ENCODE results near the gene ALPK3. TPM values are rescaled to one million over a fixed set of nuclear protein-coding genes. Genes with fewer than 3 reads are reported as not detected.

Gene ALPK3
- total RNA-seq, 4 donors from 2014 or later = 0.18 to 7.0 (median 0.68) TPM

GRCh38 chr15:84855136-84855535, 38.0 kb downstream of the ALPK3 start:
- TF ChIP-seq POLR2A (IDR thresholded peaks at IDR 0.05) (no peak), CTCF (IDR thresholded peaks at IDR 0.05) (no peak)
- H3K9me3 ChIP-seq = no peaks in the 10 kb centered on the region
- no peaks in the 10 kb centered on the region for H3K36me3 ChIP-seq
- DNase-seq = no peak
- H3K27me3 ChIP-seq = no peaks in the 10 kb centered on the region
- no peaks in the 10 kb centered on the region for H3K4me1 ChIP-seq
- H3K4me3 ChIP-seq = no peak overlapping the region
- no peak overlapping the region for H3K27ac ChIP-seq

DNA sequence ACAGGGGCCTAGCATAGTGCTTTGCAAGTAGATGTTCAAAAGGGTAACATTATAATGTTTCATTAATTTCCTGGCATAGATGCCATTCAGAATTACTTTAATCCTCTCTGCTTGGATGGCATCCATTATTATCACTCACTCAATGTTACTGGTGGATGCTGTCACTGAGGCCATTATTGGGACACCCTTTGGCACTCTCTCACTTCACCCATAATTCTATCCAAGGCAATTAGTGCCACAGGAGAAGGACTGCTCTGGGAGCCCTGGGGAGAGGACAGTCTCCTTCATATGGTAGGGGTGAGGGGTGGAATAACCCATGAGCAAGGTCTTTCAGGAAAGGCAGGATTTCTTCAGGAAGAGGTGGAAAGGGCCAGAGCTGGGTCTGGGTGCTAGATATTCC, 38.6 kb downstream of the ALPK3 start:
- Histone ChIP-seq H3K27me3 (no peaks in the 10 kb centered on the region), H3K36me3 (no peaks in the 10 kb centered on the region), H3K27ac (no peak overlapping the region), H3K4me3 (no peak overlapping the region), H3K9me3 (no peaks in the 10 kb centered on the region), H3K4me1 (no peaks in the 10 kb centered on the region)
- no peak for DNase-seq
- TF ChIP-seq POLR2A (IDR thresholded peaks at IDR 0.05) (no peak), CTCF (IDR thresholded peaks at IDR 0.05) (no peak)

GRCh38 chr15:84856731-84857417, 39.7 kb downstream of the ALPK3 start:
- DNase-seq = no peak
- Histone ChIP-seq H3K4me3 (no peak overlapping the region), H3K4me1 (no peaks in the 10 kb centered on the region), H3K27me3 (no peaks in the 10 kb centered on the region), H3K27ac (no peak overlapping the region), H3K9me3 (no peaks in the 10 kb centered on the region), H3K36me3 (no peaks in the 10 kb centered on the region)
- TF ChIP-seq CTCF (IDR thresholded peaks at IDR 0.05) (no peak), POLR2A (IDR thresholded peaks at IDR 0.05) (no peak)

GRCh38 chr15:84857418-84858004, 40.4 kb downstream of the ALPK3 start:
- TF ChIP-seq CTCF (IDR thresholded peaks at IDR 0.05) = no peak
- no peak for TF ChIP-seq POLR2A (IDR thresholded peaks at IDR 0.05)
- no peaks in the 10 kb centered on the region for H3K4me1 ChIP-seq
- no peaks in the 10 kb centered on the region for H3K27me3 ChIP-seq
- no peak for DNase-seq
- H3K36me3 ChIP-seq = no peaks in the 10 kb centered on the region
- no peaks in the 10 kb centered on the region for H3K9me3 ChIP-seq
- H3K4me3 ChIP-seq = no peak overlapping the region
- no peak overlapping the region for H3K27ac ChIP-seq

DNA sequence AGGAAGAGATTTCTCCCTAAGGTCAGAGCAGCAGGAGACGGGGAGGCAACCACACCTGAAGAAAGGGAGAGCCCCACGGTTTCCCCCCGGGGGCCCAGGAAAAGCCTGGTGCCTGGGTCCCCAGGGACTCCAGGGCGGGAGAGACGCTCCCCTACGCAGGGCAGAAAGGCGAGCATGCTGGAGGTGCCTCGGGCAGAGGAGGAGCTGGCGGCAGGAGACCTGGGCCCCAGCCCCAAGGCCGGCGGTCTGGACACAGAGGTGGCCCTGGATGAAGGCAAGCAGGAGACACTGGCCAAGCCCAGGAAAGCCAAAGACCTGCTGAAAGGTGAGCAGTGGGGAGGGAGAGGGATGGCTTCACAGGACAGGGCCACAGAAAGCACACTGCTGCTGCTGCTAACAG, 41.1 kb downstream of the ALPK3 start:
- no peak overlapping the region for H3K4me3 ChIP-seq
- H3K27ac ChIP-seq = no peak overlapping the region
- H3K4me1 ChIP-seq = no peaks in the 10 kb centered on the region
- DNase-seq = no peak
- no peaks in the 10 kb centered on the region for H3K9me3 ChIP-seq
- TF ChIP-seq POLR2A (IDR thresholded peaks at IDR 0.05) (no peak), CTCF (IDR thresholded peaks at IDR 0.05) (no peak)
- no peaks in the 10 kb centered on the region for H3K27me3 ChIP-seq
- no peaks in the 10 kb centered on the region for H3K36me3 ChIP-seq

Measured in Peyer's patch (tissue), 4 donors.